ENCODE data around the gene NBPF3. TPM values are rescaled to one million over a fixed set of nuclear protein-coding genes. Genes with fewer than 3 reads are reported as not detected.

Gene NBPF3, protein sequence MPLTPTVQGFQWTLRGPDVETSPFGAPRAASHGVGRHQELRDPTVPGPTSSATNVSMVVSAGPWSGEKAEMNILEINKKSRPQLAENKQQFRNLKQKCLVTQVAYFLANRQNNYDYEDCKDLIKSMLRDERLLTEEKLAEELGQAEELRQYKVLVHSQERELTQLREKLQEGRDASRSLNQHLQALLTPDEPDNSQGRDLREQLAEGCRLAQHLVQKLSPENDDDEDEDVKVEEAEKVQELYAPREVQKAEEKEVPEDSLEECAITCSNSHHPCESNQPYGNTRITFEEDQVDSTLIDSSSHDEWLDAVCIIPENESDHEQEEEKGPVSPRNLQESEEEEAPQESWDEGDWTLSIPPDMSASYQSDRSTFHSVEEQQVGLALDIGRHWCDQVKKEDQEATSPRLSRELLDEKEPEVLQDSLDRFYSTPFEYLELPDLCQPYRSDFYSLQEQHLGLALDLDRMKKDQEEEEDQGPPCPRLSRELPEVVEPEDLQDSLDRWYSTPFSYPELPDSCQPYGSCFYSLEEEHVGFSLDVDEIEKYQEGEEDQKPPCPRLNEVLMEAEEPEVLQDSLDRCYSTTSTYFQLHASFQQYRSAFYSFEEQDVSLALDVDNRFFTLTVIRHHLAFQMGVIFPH
- total RNA-seq = 1 to 10 TPM; 1.2 to 5.3 (median 2.3) TPM
- long read RNA-seq = 0 reads

DNA sequence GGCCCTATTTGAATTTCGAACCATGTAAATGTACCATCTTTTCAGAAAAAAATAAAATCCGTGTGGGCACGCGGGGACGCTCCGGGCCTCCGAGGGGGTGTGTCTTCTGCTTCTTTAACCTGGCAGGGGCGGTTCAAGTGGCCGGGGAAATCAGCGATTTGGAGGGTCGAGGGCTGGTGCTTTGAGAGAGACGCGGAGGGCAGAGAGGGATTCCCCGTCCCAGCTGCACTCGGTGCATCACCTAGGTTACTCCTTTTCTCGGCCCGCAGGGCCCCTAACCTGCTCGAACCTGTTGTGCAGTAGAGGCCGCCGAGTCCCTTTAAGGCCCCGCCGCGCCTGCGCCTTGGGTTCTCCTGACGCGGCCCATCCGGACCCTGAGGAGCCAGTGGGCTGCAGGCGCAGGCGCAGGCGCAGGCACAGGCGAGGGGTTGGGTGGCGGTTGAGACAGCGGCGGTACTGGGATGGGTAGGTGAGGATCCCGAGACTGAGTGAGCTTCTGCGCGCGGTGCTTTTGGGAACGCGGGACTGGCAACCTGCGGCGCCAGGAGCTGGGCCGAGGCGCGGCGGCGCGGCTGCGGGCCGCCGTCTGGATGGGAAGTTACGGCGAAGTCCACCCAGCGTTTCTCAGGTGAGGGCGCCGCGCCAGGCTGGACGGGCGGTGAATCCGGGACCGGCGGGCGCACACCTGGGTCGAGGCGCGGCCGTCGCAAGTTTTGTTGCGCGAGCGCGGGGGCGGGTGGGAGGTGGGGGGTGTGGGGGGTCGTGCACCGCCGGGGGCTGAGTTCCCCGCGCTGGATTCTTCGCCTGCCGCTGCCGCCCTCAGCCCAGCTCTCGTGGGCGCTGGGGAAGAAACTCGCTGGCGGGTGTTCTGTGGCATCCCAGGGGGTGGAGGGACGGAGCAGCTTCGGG is at the start of gene NBPF3:
Gene NBPF3, plus strand, starts transcription at position 417 of the 909 bp plus-strand sequence. CDS start 4,950 bp downstream, outside the sequence.
- ATAC-seq = peak; percentile 93 to 99 (median 98)
- peak; percentile 53 for TF ChIP-seq POLR2A (IDR thresholded peaks at IDR 0.05)
- TF ChIP-seq, protein P1, sequence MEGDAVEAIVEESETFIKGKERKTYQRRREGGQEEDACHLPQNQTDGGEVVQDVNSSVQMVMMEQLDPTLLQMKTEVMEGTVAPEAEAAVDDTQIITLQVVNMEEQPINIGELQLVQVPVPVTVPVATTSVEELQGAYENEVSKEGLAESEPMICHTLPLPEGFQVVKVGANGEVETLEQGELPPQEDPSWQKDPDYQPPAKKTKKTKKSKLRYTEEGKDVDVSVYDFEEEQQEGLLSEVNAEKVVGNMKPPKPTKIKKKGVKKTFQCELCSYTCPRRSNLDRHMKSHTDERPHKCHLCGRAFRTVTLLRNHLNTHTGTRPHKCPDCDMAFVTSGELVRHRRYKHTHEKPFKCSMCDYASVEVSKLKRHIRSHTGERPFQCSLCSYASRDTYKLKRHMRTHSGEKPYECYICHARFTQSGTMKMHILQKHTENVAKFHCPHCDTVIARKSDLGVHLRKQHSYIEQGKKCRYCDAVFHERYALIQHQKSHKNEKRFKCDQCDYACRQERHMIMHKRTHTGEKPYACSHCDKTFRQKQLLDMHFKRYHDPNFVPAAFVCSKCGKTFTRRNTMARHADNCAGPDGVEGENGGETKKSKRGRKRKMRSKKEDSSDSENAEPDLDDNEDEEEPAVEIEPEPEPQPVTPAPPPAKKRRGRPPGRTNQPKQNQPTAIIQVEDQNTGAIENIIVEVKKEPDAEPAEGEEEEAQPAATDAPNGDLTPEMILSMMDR (IDR thresholded peaks at IDR 0.05) = no peak
- under 1% methylated on average over 38 of the region's 87 CpGs for WGBS (ENCODE audit: insufficient coverage, low coverage, low lambda C conversion rate, missing lambda C conversion rate)
- H3K27ac ChIP-seq = no peak within 1 kb of the TSS
- intact Hi-C loops (cut with DNase I) = no loop called here
- H3K4me1 ChIP-seq = peaks cover 0 to 6% (median 0%) of the 10 kb centered on the region in 4 donors
- H3K4me3 ChIP-seq = peak within 1 kb of the TSS; percentile 60 to 83 (median 67)
- no peaks in the 10 kb centered on the region for H3K9me3 ChIP-seq
- no peaks in the 10 kb centered on the region for H3K36me3 ChIP-seq
- no peaks in the 10 kb centered on the region for H3K27me3 ChIP-seq
- peak; percentile 78 to 96 (median 90) for DNase-seq

DNA sequence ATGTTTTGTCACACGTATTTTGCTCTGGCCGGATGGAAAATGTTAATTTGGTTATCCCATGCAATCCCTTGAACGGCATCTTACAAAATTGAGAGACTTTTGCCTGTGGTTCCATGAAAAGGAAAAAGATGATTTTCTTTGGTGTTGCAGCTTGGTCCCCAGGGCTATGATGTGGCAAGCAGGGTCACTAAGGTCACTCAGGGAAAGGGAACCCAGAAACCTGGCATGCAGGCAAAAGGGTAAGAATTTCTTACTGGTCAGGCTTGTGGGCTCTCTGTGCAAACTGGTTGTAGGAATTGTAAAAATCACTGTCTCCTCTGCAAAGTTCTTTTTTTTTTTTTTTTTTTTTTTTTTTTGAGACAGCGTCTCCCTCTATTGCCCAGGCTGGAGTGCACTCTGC is 48.4 kb upstream of the NBPF3 start:
- no peaks in the 10 kb centered on the region for H3K27me3 ChIP-seq
- H3K27ac ChIP-seq = no peak overlapping the region
- no peaks in the 10 kb centered on the region for H3K9me3 ChIP-seq
- no peaks in the 10 kb centered on the region for H3K36me3 ChIP-seq
- TF ChIP-seq, protein P1 (IDR thresholded peaks at IDR 0.05) = no peak
- TF ChIP-seq POLR2A (IDR thresholded peaks at IDR 0.05) = no peak
- no peaks in the 10 kb centered on the region for H3K4me1 ChIP-seq
- intact Hi-C loops (cut with DNase I) = no loop called here
- ATAC-seq (no peak), DNase-seq (no peak)
- no peak overlapping the region for H3K4me3 ChIP-seq
- WGBS (ENCODE audit: insufficient coverage, low coverage, low lambda C conversion rate, missing lambda C conversion rate) = 80% methylated on average over 3 of the region's 4 CpGs

DNA sequence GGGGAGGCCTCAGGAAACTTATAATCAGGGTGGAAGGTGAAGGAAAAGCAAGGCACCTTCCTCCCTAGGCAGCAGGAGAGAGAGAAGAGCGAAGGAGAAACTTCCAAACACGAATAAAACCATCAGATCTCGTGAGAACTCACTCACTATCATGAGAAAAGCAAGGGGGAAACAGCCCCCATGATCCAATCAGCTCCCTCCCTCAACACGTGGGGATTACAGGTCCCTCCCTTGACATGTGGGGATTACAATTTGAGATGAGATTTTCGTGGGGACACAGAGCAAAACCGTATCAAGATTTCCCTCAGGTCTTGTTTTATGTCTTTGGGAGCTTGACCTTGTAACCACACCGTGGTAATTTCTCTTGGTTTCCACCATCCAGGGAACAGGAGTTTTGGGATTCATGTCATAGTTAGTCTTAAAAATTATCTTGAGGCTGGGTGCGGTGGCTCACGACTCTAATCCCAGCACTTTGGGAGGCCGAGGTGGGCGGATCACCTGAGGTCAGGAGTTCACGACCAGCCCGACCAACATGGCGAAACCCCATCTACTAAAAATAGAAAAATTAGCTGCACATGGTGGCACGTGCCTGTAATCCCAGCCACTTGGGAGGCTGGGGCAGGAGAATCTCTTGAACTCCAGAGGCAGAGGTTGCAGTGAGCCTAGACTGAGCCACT is 47.2 kb upstream of the NBPF3 start:
- DNase-seq (no peak), ATAC-seq (no peak)
- WGBS (ENCODE audit: insufficient coverage, low coverage, low lambda C conversion rate, missing lambda C conversion rate) = 67% methylated on average over 13 of the region's 15 CpGs
- TF ChIP-seq, protein P1 (IDR thresholded peaks at IDR 0.05) = no peak
- TF ChIP-seq POLR2A (IDR thresholded peaks at IDR 0.05) = no peak
- intact Hi-C loops (cut with DNase I) = no loop called here
- Histone ChIP-seq H3K9me3 (no peaks in the 10 kb centered on the region), H3K27ac (no peak overlapping the region), H3K36me3 (no peaks in the 10 kb centered on the region), H3K27me3 (no peaks in the 10 kb centered on the region), H3K4me1 (no peaks in the 10 kb centered on the region), H3K4me3 (no peak overlapping the region)

DNA sequence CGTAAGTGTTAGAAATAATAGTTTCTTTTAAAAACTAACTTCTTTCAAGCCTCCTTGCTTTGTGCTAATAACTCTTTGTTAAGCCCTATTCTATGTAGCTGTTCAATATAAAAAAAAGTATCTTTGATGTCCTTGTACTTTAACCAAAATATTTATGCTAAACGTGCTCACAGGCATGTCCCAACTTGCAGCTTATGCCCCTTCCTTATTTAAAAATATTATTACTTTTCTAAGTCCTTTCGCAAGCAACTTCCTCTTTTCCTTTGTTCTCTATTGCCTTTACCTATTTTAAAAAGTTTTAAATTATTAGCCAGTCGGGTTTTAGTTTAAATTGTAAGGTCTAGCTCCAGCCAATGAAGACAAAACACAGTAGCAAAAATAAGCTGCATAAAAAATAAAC is 43.4 kb upstream of the NBPF3 start:
- TF ChIP-seq, protein P1 (IDR thresholded peaks at IDR 0.05) = no peak
- no peak for TF ChIP-seq POLR2A (IDR thresholded peaks at IDR 0.05)

More for the DNA sequence above, 43.4 kb upstream of the NBPF3 start:
- no peak overlapping the region for H3K27ac ChIP-seq
- no peak for ATAC-seq
- WGBS (ENCODE audit: insufficient coverage, low coverage, low lambda C conversion rate, missing lambda C conversion rate) = 38% methylated on average over 4 of the region's 4 CpGs
- H3K27me3 ChIP-seq = no peaks in the 10 kb centered on the region
- no peak for DNase-seq
- H3K4me1 ChIP-seq = no peaks in the 10 kb centered on the region
- intact Hi-C loops (cut with DNase I) = no loop called here
- no peaks in the 10 kb centered on the region for H3K36me3 ChIP-seq
- no peak overlapping the region for H3K4me3 ChIP-seq
- no peaks in the 10 kb centered on the region for H3K9me3 ChIP-seq
